Kidney epithelial cell (primary cell): ENCODE data around the gene ITPR3. TPM values are rescaled to one million over a fixed set of nuclear protein-coding genes. Genes with fewer than 3 reads are reported as not detected.

Source experiments
- DNase-seq: peaks from one replicate; pipeline ENCODE4 v3.0.0-alpha.2; 2010; ENCODE audit warnings: low read depth
- H3K27me3 ChIP-seq: 2 replicates; pipeline ENCODE4 v1.6.0; 2011; ENCODE audit warnings: low read length; ENCODE audit not compliant: control insufficient read depth, insufficient read depth
- H3K36me3 ChIP-seq: 2 replicates; pipeline ENCODE4 v1.5.1; 2011; ENCODE audit warnings: low read length; ENCODE audit not compliant: control insufficient read depth, insufficient read depth
- H3K4me3 ChIP-seq: 2 replicates; pipeline ENCODE4 v1.5.1; 2011; ENCODE audit warnings: low read depth, mild to moderate bottlenecking, control low read depth, low read length
- total RNA-seq: library from RNA; depleted of rRNA; stranded (reverse); fragments of >200 nt; gene quantifications from 2 replicates; pipeline ENCODE4 v1.2.3, GENCODE V29; 2015
- TF ChIP-seq, protein P1 (sequence below): IDR thresholded peaks from 2 replicates; pipeline ENCODE4 v1.5.1; 2011; ENCODE audit warnings: mild to moderate bottlenecking, moderate library complexity, low read length, control low read depth, inconsistent platforms; ENCODE audit not compliant: insufficient read depth, poor library complexity, severe bottlenecking

Gene ITPR3
- total RNA-seq, 1 donor from 2014 or later: 147 TPM

DNA sequence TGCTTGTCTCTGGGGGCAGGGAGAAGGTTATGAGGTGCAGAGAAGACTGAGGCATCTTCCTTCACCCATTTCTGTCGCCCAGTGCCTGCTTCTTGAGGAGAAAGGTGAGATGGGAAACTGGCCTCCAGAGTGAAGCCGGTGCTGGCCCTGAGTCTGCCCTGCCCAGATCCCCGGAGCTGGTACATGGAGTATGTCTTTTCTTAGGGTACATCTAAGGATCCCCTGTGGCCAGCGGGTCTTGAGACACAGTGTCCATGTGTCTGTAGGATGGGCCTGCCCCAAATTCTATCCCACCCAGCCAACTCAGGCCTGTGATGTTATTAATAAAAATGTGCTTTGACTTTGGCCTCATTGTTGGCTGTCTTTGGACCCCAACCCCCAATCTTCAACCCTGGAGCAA is 32.2 kb upstream of the ITPR3 start:
- TF ChIP-seq, protein P1, sequence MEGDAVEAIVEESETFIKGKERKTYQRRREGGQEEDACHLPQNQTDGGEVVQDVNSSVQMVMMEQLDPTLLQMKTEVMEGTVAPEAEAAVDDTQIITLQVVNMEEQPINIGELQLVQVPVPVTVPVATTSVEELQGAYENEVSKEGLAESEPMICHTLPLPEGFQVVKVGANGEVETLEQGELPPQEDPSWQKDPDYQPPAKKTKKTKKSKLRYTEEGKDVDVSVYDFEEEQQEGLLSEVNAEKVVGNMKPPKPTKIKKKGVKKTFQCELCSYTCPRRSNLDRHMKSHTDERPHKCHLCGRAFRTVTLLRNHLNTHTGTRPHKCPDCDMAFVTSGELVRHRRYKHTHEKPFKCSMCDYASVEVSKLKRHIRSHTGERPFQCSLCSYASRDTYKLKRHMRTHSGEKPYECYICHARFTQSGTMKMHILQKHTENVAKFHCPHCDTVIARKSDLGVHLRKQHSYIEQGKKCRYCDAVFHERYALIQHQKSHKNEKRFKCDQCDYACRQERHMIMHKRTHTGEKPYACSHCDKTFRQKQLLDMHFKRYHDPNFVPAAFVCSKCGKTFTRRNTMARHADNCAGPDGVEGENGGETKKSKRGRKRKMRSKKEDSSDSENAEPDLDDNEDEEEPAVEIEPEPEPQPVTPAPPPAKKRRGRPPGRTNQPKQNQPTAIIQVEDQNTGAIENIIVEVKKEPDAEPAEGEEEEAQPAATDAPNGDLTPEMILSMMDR: no peak
- no peaks in the 10 kb centered on the region for H3K27me3 ChIP-seq

DNA sequence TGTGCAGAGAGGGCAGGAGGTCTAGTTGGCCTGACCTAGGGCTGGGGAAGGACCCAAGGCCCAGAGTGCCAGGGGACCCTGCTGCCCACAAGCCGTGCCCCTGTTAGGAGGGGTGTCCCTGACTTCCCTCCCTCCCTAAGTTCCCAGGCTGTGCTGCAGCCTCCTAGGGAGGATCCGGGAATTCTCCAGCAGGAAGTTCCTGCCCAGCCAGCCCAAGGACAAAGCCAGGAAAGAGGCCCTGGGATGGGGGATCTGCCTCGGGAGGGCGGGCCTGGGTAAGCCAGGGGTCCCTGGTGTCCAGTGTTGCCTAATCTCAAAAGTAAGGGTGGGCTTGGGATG is 31.8 kb upstream of the ITPR3 start:
- TF ChIP-seq, protein P1: no peak
- no peak overlapping the region for H3K4me3 ChIP-seq
- DNase-seq: no peak

More for the DNA sequence above, 32.2 kb upstream of the ITPR3 start:
- DNase-seq: no peak
- H3K4me3 ChIP-seq: no peak overlapping the region
- H3K36me3 ChIP-seq: no peaks in the 10 kb centered on the region

DNA sequence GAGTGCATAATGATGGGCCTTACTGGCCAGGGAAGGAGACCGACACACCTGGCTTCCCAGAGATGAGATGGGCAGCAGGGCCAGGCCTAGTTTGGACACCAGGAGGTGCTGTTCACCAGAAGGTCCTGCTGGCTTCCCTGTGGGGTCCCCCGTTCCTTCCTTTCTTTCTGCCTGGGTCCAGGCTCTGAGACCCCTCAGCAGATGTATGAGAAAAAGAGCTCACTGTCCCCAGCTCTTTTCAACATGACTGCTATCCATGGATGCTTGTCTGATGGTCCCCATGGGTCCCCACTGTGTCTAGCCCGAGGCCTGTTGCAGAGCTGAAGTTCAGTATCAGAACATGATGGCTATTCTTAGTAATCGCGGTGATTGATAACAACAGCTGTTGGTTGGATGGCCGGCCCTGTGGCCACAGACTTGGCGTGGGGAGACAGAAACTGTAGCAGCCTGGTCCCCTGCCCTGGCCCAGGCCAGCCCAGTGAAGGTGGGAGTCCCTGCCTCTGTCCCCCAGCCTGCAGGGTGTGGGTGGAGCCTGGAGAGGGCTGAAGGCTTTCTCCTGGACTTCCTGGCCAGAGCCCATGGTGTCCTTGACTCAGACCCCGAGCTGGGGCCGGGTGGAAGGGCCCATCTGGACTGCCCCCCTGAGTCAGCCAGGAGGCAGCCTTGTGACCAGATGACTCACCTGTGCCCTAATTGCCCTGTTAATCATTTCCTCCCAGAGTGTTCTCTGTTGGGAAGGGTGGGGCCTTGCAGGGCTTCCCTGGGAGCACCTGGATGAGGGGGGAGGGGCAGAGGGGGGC is 31.2 kb upstream of the ITPR3 start:
- Histone ChIP-seq H3K27me3 (no peaks in the 10 kb centered on the region), H3K4me3 (no peak overlapping the region), H3K36me3 (no peaks in the 10 kb centered on the region)
- peak; percentile 95 for DNase-seq
- TF ChIP-seq, protein P1: peak; percentile 91

More for the DNA sequence above, 31.8 kb upstream of the ITPR3 start:
- Histone ChIP-seq H3K27me3 (no peaks in the 10 kb centered on the region), H3K36me3 (no peaks in the 10 kb centered on the region)

DNA sequence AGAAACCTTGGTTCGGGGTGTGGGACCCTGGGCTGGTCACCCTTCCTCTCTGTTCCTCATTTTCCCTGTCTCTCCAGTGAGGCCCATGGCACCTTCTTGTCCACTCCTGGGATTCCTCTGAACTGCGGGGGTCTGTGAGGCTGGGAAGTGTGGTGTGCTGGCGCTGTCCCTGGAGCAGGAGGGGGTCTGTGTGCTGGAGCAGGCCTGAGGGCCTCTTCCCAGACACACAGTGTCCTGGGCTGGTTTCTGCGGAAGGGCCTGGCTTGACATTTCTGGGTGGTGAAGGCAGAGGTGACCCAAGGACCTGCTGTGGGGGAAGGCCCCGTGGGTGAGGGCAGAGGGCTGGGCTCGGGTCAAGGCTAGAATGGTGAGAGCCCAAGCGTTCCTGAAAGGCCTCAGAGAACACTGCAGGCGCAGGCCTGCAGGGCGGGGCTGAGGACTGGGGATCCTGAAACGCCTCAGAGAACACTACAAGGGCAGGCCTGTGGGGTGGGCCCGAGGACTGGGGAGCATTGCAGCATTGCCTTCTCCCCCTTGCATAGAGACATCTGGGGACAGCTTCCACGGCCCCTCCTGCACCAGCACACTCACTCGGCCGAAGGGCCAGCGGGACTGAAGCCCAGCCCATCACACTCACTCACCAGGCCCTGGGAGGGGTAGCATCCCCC is 30.5 kb upstream of the ITPR3 start:
- Histone ChIP-seq H3K4me3 (no peak overlapping the region), H3K36me3 (no peaks in the 10 kb centered on the region), H3K27me3 (no peaks in the 10 kb centered on the region)
- TF ChIP-seq, protein P1: no peak
- peak; percentile 14 for DNase-seq

DNA sequence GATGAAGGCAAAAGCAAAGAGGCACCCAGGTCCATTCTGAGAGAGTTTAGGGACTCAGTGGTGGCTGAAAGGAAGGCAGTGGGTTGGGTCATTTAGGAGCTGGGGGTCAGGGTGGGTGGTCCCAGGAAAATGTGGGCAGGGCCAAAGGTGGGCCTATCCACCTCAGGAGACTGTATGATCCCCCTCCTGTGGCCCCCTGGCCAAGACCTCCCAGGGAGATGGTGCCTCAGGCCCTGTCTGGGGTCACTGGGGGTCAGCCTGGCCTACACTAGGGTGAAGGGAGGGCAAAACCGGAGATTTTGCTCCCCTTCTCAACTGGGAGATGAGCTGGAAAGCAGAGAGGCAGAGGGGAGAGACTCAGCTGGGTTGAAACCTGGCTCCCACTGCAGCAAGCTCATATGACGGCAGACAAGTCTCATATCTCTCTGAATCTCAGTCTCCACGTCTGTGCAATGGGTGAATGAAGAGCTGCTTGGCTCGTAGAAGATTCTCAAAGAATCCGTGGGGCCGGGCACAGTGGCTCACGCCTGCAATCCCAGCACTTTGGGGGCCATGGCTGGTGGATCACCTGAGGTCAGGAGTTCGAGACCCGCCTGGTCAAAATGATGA is 29.6 kb upstream of the ITPR3 start:
- TF ChIP-seq, protein P1: no peak
- Histone ChIP-seq H3K36me3 (no peaks in the 10 kb centered on the region), H3K27me3 (no peaks in the 10 kb centered on the region), H3K4me3 (no peak overlapping the region)
- DNase-seq: no peak
